A549 (cell line): ENCODE results near the gene SPATA9. TPM values are rescaled to one million over a fixed set of nuclear protein-coding genes. Genes with fewer than 3 reads are reported as not detected.
"Not testable (repeated sequence)": the region's sequence is repeated elsewhere in the genome, so short reads cannot be mapped to it uniquely, and the experiment has no call there.

ENCODE experiments used
- ATAC-seq, 2 experiments: fragments of 200-7000 bp in 1 of 2; fragments of >200 bp in 1 of 2; cut with Nextera tagmentation in 1 of 2; cut with Tn5 transposase in 1 of 2; 3 replicates each; pipeline versions ENCODE4 v1.8.0 to v1.9.1; 2018 to 2020; ENCODE audit warnings: mild to moderate bottlenecking in 1 of 2, moderate library complexity in 1 of 2
- CTCF ChIA-PET: fragments of 300-600 bp; sonication (Branson Sonifier 250); formaldehyde crosslinking; extraction: SDS; loops from one replicate; lab custom pipeline; 2021; ENCODE audit warnings: antibody characterized with exemption, inconsistent platforms; lab: Yijun Ruan, JAX
- POLR2A ChIA-PET: fragments of 350-600 bp; formaldehyde crosslinking; extraction: SDS; loops from one replicate; lab custom pipeline; 2021; ENCODE audit warnings: antibody characterized with exemption, inconsistent platforms; lab: Yijun Ruan, JAX
- DNase-seq, 2 experiments: peaks; one replicate each; pipeline versions ENCODE4 v3.0.0 to v3.0.0-alpha.2; 2011 to 2016; ENCODE audit warnings: low read depth in 1 of 2, low spot score in 1 of 2
- FAIRE-seq: peaks from 2 replicates; lab custom pipeline; 2011; peaks lifted over from hg19 to GRCh38; lab: Jason Lieb, UNC
- H3K27ac ChIP-seq, 2 experiments: fragments of >200 bp; sonication (Bioruptor Twin); formaldehyde crosslinking; 3 replicates each; pipeline ENCODE4 v1.5.1; 2016 to 2017
- H3K4me1 ChIP-seq: fragments of >200 bp; sonication (Bioruptor Twin); formaldehyde crosslinking; 3 replicates; pipeline ENCODE4 v1.6.1; 2016
- H3K4me2 ChIP-seq: fragments of >200 bp; sonication (Bioruptor Twin); formaldehyde crosslinking; 3 replicates; pipeline ENCODE4 v1.6.1; 2016
- H3K4me3 ChIP-seq: fragments of >200 bp; sonication (Bioruptor Twin); formaldehyde crosslinking; 3 replicates; pipeline ENCODE4 v1.5.1; 2016
- H3K9me3 ChIP-seq: fragments of >200 bp; sonication (Bioruptor Twin); formaldehyde crosslinking; 3 replicates; pipeline ENCODE4 v1.6.1; 2016
- ESRRA ChIP-seq: fragments of 150-350 bp; IDR thresholded peaks from 2 replicates; pipeline ENCODE4 v1.6.1; 2014; ENCODE audit warnings: mild to moderate bottlenecking, low read length, borderline replicate concordance
- FOSL2 ChIP-seq, 2 experiments: fragments of 450-650 bp in 1 of 2; fragments of >200 bp in 1 of 2; sonication (Bioruptor Twin) in 1 of 2; formaldehyde crosslinking; IDR thresholded peaks; 2 replicates each; pipeline versions ENCODE4 v1.5.0 to v1.6.1; 2016 to 2020; ENCODE audit warnings: mild to moderate bottlenecking in 1 of 2, moderate library complexity in 1 of 2
- MAFK ChIP-seq: fragments of 450-650 bp; IDR thresholded peaks from 2 replicates; pipeline ENCODE4 v1.6.1; 2014; ENCODE audit not compliant: partially characterized antibody
- MAZ ChIP-seq: fragments of 150-350 bp; IDR thresholded peaks from 2 replicates; pipeline ENCODE4 v1.6.1; 2014; ENCODE audit warnings: antibody characterized with exemption, low read depth, low read length, borderline replicate concordance
- NFE2L2 ChIP-seq: fragments of 150-350 bp; conservative IDR thresholded peaks from 2 replicates; pipeline ENCODE4 v1.6.1; 2014; ENCODE audit warnings: low read length
- RAD21 ChIP-seq, 2 experiments: fragments of >200 bp in 1 of 2; sonication (Bioruptor Twin) in 1 of 2; formaldehyde crosslinking in 1 of 2; IDR thresholded peaks in 1 of 2; conservative IDR thresholded peaks in 1 of 2; 2 replicates in 1 of 2; 3 replicates in 1 of 2; pipeline ENCODE4 v1.6.1; 2012 to 2018; ENCODE audit warnings: inconsistent platforms in 1 of 2
- SMC3 ChIP-seq: fragments of >200 bp; sonication (Bioruptor Twin); formaldehyde crosslinking; IDR thresholded peaks from 3 replicates; pipeline ENCODE4 v1.6.1; 2018; ENCODE audit warnings: inconsistent platforms
- WGBS: methylation state at CpG from one replicate; pipeline ENCODE4 v1.1.6; 2017; ENCODE audit errors: missing lambda C conversion rate; 5-methylcytosine and 5-hydroxymethylcytosine counted together
- polyA plus RNA-seq, 4 experiments: library from polyadenylated mRNA; depleted of rRNA in 3 of 4; stranded (reverse); fragments of >200 nt; fragmentation: RNase III in 1 of 4; extraction: RNeasy Plus Mini Kit Qiagen cat#74134 plus additional on column Dnase treatment in 1 of 4; gene quantifications; 2 replicates in 3 of 4; 3 replicates in 1 of 4; pipeline ENCODE4 v1.2.3, GENCODE V29; 2011 to 2017
- TF ChIP-seq, protein P1 (sequence below): fragments of >200 bp; sonication (Bioruptor Twin); formaldehyde crosslinking; IDR thresholded peaks from 3 replicates; pipeline ENCODE4 v1.6.1; 2016
- TF ChIP-seq, protein P2 (sequence below): fragments of >200 bp; sonication (Bioruptor Twin); formaldehyde crosslinking; IDR thresholded peaks from 3 replicates; pipeline ENCODE4 v1.5.1; 2016

The SPATA9 gene
- polyA plus RNA-seq, 2 of the 4 experiments (the other 2 are of a cell fraction): 0.16 TPM; not detected in 1

GRCh38 chr5:95646569-95647431, 36.0 kb downstream of the SPATA9 start, which contains the start of gene RFESD (continued):
- no peak for TF ChIP-seq ESRRA
- TF ChIP-seq, protein P1, sequence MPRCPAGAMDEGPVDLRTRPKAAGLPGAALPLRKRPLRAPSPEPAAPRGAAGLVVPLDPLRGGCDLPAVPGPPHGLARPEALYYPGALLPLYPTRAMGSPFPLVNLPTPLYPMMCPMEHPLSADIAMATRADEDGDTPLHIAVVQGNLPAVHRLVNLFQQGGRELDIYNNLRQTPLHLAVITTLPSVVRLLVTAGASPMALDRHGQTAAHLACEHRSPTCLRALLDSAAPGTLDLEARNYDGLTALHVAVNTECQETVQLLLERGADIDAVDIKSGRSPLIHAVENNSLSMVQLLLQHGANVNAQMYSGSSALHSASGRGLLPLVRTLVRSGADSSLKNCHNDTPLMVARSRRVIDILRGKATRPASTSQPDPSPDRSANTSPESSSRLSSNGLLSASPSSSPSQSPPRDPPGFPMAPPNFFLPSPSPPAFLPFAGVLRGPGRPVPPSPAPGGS: peak; percentile 72; the same call in 1 of the 3 replicates
- TF ChIP-seq RAD21 (conservative IDR thresholded peaks at IDR 0.05 in 1 of 2, IDR thresholded peaks at IDR 0.05 in 1 of 2): peak in 1 of 2 experiments; percentile 32; a peak in 1 of 5 replicates
- TF ChIP-seq NFE2L2: no peak
- TF ChIP-seq, all 56 proteins: peak for 15

GRCh38 chr5:95646226-95646568, 36.6 kb downstream of the SPATA9 start:
- 0 out of 3 replicates have a peak overlapping the region, but pooled peaks have one; percentile 10 for H3K4me3 ChIP-seq
- WGBS: 78% methylated on average over 17 of the region's 17 CpGs
- FAIRE-seq, ATAC-seq, DNase-seq, H3K9me3 ChIP-seq: not testable (repeated sequence)
- peaks cover 14% of the 10 kb centered on the region for H3K4me1 ChIP-seq
- H3K4me2 ChIP-seq: peak overlapping the region; percentile 89
- H3K27ac ChIP-seq: peak overlapping the region; percentile 68 to 85; a peak in 5 of 6 replicates
- CTCF ChIA-PET: interaction anchor here (0.8 to 7.7 kb wide), 14 partner anchors 9 to 297 kb away, joined by 3 to 104 read pairs (median 4); partner anchors contain the start of gene RHOBTB3
- POLR2A ChIA-PET: interaction anchor here (0.6 to 2.1 kb wide), 16 partner anchors 9 to 202 kb away, joined by 3 to 32 read pairs (median 4); partner anchors contain the start of genes ARSK, GLRX, RHOBTB3 and SKIC3

DNA sequence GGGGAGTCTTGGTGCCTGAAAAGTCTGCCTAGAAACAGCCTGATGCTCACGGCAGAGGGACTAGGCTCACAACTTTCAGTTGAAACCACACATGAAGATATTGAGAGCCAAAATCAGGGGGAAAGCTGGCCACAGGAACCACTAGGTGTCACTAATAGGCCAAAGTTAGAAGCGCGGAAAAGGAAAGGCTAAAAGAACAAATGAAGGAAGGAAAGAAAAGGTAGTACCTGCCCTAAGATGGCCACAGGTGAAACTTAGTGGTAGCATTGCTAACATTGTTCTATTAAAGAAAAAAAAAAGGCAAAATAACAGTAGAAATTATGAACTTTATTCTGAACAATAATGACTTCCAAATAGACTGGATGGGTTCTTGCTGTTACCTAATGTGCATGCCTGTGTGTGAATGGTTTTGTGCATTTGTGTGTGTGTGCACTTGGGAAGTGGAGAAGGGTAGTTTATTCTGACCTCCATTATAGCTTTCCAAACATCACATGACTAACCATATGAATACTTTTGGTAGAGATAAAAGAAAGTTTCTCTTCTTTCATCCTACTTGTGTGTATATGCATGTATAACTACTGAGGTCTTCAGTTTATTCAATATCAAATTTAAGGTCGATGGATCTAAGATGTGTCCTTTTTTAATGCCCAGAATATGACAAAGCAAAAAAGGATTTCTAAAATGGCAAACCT, 38.3 kb downstream of the SPATA9 start:
- ATAC-seq (peak; percentile 14 to 22; a peak in 1 of 6 replicates), FAIRE-seq (peak; percentile 51), DNase-seq (peak; percentile 49 to 68)
- Histone ChIP-seq H3K4me3 (no peak overlapping the region), H3K4me2 (peak overlapping the region; percentile 17; the same call in 1 of the 3 replicates), H3K9me3 (no peaks in the 10 kb centered on the region), H3K27ac (peak overlapping the region; percentile 24 to 85; a peak in 1 of 6 replicates), H3K4me1 (peaks cover 14% of the 10 kb centered on the region)
- ChIA-PET CTCF (interaction anchor here (0.6 to 7.7 kb wide), 31 partner anchors 9 to 1042 kb away, joined by 3 to 104 read pairs (median 4); no protein-coding TSS in a partner anchor), POLR2A (interaction anchor here (1.0 kb wide), 1 partner anchor 190 kb away, joined by 8 read pairs; no protein-coding TSS in a partner anchor)
- WGBS: 5% methylated on average over 4 of the region's 4 CpGs
- TF ChIP-seq SMC3: peak; percentile 76
- no peak for TF ChIP-seq ESRRA
- peak; percentile 90 to 91 for TF ChIP-seq RAD21 (conservative IDR thresholded peaks at IDR 0.05 in 1 of 2, IDR thresholded peaks at IDR 0.05 in 1 of 2)
- TF ChIP-seq, protein P2, sequence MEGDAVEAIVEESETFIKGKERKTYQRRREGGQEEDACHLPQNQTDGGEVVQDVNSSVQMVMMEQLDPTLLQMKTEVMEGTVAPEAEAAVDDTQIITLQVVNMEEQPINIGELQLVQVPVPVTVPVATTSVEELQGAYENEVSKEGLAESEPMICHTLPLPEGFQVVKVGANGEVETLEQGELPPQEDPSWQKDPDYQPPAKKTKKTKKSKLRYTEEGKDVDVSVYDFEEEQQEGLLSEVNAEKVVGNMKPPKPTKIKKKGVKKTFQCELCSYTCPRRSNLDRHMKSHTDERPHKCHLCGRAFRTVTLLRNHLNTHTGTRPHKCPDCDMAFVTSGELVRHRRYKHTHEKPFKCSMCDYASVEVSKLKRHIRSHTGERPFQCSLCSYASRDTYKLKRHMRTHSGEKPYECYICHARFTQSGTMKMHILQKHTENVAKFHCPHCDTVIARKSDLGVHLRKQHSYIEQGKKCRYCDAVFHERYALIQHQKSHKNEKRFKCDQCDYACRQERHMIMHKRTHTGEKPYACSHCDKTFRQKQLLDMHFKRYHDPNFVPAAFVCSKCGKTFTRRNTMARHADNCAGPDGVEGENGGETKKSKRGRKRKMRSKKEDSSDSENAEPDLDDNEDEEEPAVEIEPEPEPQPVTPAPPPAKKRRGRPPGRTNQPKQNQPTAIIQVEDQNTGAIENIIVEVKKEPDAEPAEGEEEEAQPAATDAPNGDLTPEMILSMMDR: peak; percentile 82
- no peak for TF ChIP-seq FOSL2 (IDR thresholded peaks at IDR 0.05)
- no peak for TF ChIP-seq FOSL2 (CRISPR knock-in tag; IDR thresholded peaks at IDR 0.05)

DNA sequence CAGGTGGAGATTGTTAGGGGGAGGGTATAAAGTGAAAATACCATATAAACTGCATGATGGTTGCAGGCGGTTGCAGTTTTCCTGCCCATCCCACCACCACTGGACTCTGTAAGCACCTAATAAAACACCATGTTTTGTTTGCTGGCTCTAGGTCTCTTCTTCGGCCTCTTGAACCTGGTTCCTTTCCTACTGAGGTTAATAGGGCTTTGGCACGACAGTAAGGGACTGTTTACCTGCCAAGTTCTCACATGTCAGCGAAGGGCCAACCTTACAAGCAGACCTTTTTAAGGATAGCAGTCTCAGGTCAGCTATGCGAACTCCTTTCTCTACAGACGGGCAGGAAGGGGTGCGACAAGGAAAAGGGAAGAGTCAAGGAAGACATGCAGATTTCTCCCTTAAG, 39.6 kb downstream of the SPATA9 start:
- Histone ChIP-seq H3K4me1 (peaks cover 11% of the 10 kb centered on the region), H3K27ac (no peak overlapping the region), H3K9me3 (no peaks in the 10 kb centered on the region), H3K4me3 (no peak overlapping the region), H3K4me2 (no peak overlapping the region)
- no peak for FAIRE-seq
- ATAC-seq: no peak
- 67% methylated on average over 7 of the region's 7 CpGs for WGBS
- ChIA-PET CTCF (interaction anchor here (0.7 to 7.7 kb wide), 16 partner anchors 8 to 959 kb away, joined by 3 to 104 read pairs (median 4); no protein-coding TSS in a partner anchor), POLR2A (interaction anchor here (0.9 kb wide), 1 partner anchor 181 kb away, joined by 3 read pairs; no protein-coding TSS in a partner anchor)
- TF ChIP-seq MAFK (no peak), MAZ (no peak), ESRRA (no peak)
- DNase-seq: no peak
